Measurements from ENCODE around the gene MAN2B2. TPM values are rescaled to one million over a fixed set of nuclear protein-coding genes. Genes with fewer than 3 reads are reported as not detected.

The MAN2B2 gene
- total and polyA plus RNA-seq, 10 donors: 7.9 to 40.3 (median 31.8) TPM

- 86 to 91% (median 88%) methylated on average over 6 of the region's 6 CpGs for WGBS, 5 donors
- H3K9me3 ChIP-seq: peaks cover 0 to 23% (median 17%) of the 10 kb centered on the region in 8 donors
- H3K4me1 ChIP-seq: no peaks in the 10 kb centered on the region
- H3K36me3 ChIP-seq: peaks cover 10 to 100% (median 91%) of the 10 kb centered on the region in 6 donors
- no peak overlapping the region for H3K4me3 ChIP-seq
- TF ChIP-seq POLR2AphosphoS5 (IDR thresholded peaks at IDR 0.05) (no peak), CTCF (IDR thresholded peaks at IDR 0.05 in 8 of 11, conservative IDR thresholded peaks at IDR 0.05 in 3 of 11) (no peak), POLR2A (IDR thresholded peaks at IDR 0.05) (no peak)
- intact Hi-C loops (cut with DNase I; ENCODE audit: low total_unique reads): no loop called here
- no peak for DNase-seq
- H3K27me3 ChIP-seq (replicated peaks in 1 of 7): no peaks in the 10 kb centered on the region
- no peak overlapping the region for H3K27ac ChIP-seq
Measured at GRCh38 chr4:6602289-6602688, 27.3 kb downstream of the MAN2B2 start.

- intact Hi-C loops (cut with DNase I; ENCODE audit: low total_unique reads): no loop called here
- TF ChIP-seq POLR2A (IDR thresholded peaks at IDR 0.05): no peak
- TF ChIP-seq CTCF (IDR thresholded peaks at IDR 0.05 in 8 of 11, conservative IDR thresholded peaks at IDR 0.05 in 3 of 11): no peak
- no peak for TF ChIP-seq POLR2AphosphoS5 (IDR thresholded peaks at IDR 0.05)
Measured at GRCh38 chr4:6603128-6603527, 28.1 kb downstream of the MAN2B2 start.

GRCh38 chr4:6605114-6605513 lies 30.1 kb downstream of the MAN2B2 start:
- WGBS, 5 donors: 96 to 100% (median 98%) methylated on average over 5 to 8 of the region's 8 CpGs; no CpG with 5 or more reads in 1 of the 5 donors

More at GRCh38 chr4:6603128-6603527, 28.1 kb downstream of the MAN2B2 start:
- 88 to 100% (median 95%) methylated on average over 3 to 12 of the region's 12 CpGs for WGBS, 5 donors
- DNase-seq: no peak
- H3K36me3 ChIP-seq: peaks cover 10 to 100% (median 91%) of the 10 kb centered on the region in 6 donors
- no peaks in the 10 kb centered on the region for H3K27me3 ChIP-seq (replicated peaks in 1 of 7)
- H3K4me3 ChIP-seq: no peak overlapping the region
- H3K9me3 ChIP-seq: peaks cover 0 to 23% (median 17%) of the 10 kb centered on the region in 8 donors
- H3K4me1 ChIP-seq: no peaks in the 10 kb centered on the region
- no peak overlapping the region for H3K27ac ChIP-seq

GRCh38 chr4:6605605-6606004 lies 30.6 kb downstream of the MAN2B2 start:
- no peaks in the 10 kb centered on the region for H3K27me3 ChIP-seq (replicated peaks in 1 of 7)
- H3K9me3 ChIP-seq: peaks cover 0 to 23% (median 17%) of the 10 kb centered on the region in 8 donors
- intact Hi-C loops (cut with DNase I; ENCODE audit: low total_unique reads): no loop called here
- H3K4me1 ChIP-seq: no peaks in the 10 kb centered on the region
- TF ChIP-seq POLR2A (IDR thresholded peaks at IDR 0.05) (no peak), CTCF (IDR thresholded peaks at IDR 0.05 in 8 of 11, conservative IDR thresholded peaks at IDR 0.05 in 3 of 11) (no peak), POLR2AphosphoS5 (IDR thresholded peaks at IDR 0.05) (no peak)
- H3K27ac ChIP-seq: no peak overlapping the region
- no peak for DNase-seq
- no peak overlapping the region for H3K4me3 ChIP-seq
- 97 to 100% (median 98%) methylated on average over 2 of the region's 2 CpGs for WGBS, 5 donors
- H3K36me3 ChIP-seq: peaks cover 10 to 100% (median 96%) of the 10 kb centered on the region in 6 donors

More at GRCh38 chr4:6605114-6605513, 30.1 kb downstream of the MAN2B2 start:
- no peak for DNase-seq
- no peaks in the 10 kb centered on the region for H3K4me1 ChIP-seq
- H3K4me3 ChIP-seq: no peak overlapping the region
- peaks cover 0 to 23% (median 17%) of the 10 kb centered on the region in 8 donors for H3K9me3 ChIP-seq
- intact Hi-C loops (cut with DNase I; ENCODE audit: low total_unique reads): no loop called here
- H3K27ac ChIP-seq: no peak overlapping the region
- peak in 1 of 3 donors; percentile 15 for TF ChIP-seq POLR2AphosphoS5 (IDR thresholded peaks at IDR 0.05)
- no peak for TF ChIP-seq POLR2A (IDR thresholded peaks at IDR 0.05)
- H3K36me3 ChIP-seq: peaks cover 10 to 100% (median 96%) of the 10 kb centered on the region in 6 donors
- no peaks in the 10 kb centered on the region for H3K27me3 ChIP-seq (replicated peaks in 1 of 7)
